ENCODE results near the gene GPR132.
"Not testable (repeated sequence)": the region's sequence is repeated elsewhere in the genome, so short reads cannot be mapped to it uniquely, and the experiment has no call there.

GPR132 gene
- long read RNA-seq, transcript GPR132-202 (3 exons, 2,887 nt) = major isoform, 68 of 130 reads
- long read RNA-seq, transcript GPR132-201 (4 exons, 3,660 nt) = minor isoform, 24 of 130 reads
- long read RNA-seq, transcript GPR132-204 (2 exons, 548 nt) = minor isoform, 11 of 130 reads
- long read RNA-seq, partial matches to known transcripts = 8 of 130 reads
- long read RNA-seq, other reads (novel, unspliced or antisense) = 17 of 130 reads

GRCh38 chr14:105065280-105066228 lies at the start of gene GPR132:
Gene GPR132 (minus strand): TSS chr14:105065430. CDS start chr14:105055420, 10,010 bp downstream.
- peak within 1 kb of the TSS; percentile 71 for H3K4me3 ChIP-seq (replicated peaks; ENCODE audit: insufficient read depth, low read length)
- TF ChIP-seq GABPA (IDR thresholded peaks at IDR 0.05; ENCODE audit: low read depth) (no peak), POLR2AphosphoS5 (IDR thresholded peaks at IDR 0.05; ENCODE audit: low read depth) (peak; percentile 94), SPI1 (IDR thresholded peaks at IDR 0.05; ENCODE audit: borderline replicate concordance, low read depth) (peak; percentile 41; the same call in 1 of the 2 replicates), CTCF (IDR thresholded peaks at IDR 0.05; ENCODE audit: insufficient read depth, low read length) (no peak), REST (IDR thresholded peaks at IDR 0.05; ENCODE audit: insufficient replicate concordance, low read depth) (peak; percentile 62)
- peak; percentile 91 to 100 for DNase-seq (ENCODE audit: low read depth in 1 of 2, low spot score in 1 of 2)

GRCh38 chr14:105109243-105109642 lies 44.0 kb upstream of the GPR132 start:
- DNase-seq (ENCODE audit: low read depth in 1 of 2, low spot score in 1 of 2); H3K27me3 ChIP-seq (ENCODE audit: insufficient read depth, poor library complexity, severe bottlenecking); H3K27ac ChIP-seq (replicated peaks); H3K4me3 ChIP-seq (replicated peaks; ENCODE audit: insufficient read depth, low read length): not testable (repeated sequence)

More at GRCh38 chr14:105065280-105066228, at the start of gene GPR132:
- H3K27ac ChIP-seq (replicated peaks) = peak within 1 kb of the TSS; percentile 95
- H3K27me3 ChIP-seq (ENCODE audit: insufficient read depth, poor library complexity, severe bottlenecking) = no peaks in the 10 kb centered on the region

- H3K4me3 ChIP-seq (replicated peaks; ENCODE audit: insufficient read depth, low read length) = no peak overlapping the region
- TF ChIP-seq GABPA (IDR thresholded peaks at IDR 0.05; ENCODE audit: low read depth) (no peak), CTCF (IDR thresholded peaks at IDR 0.05; ENCODE audit: insufficient read depth, low read length) (no peak), POLR2AphosphoS5 (IDR thresholded peaks at IDR 0.05; ENCODE audit: low read depth) (no peak), SPI1 (IDR thresholded peaks at IDR 0.05; ENCODE audit: borderline replicate concordance, low read depth) (no peak), REST (IDR thresholded peaks at IDR 0.05; ENCODE audit: insufficient replicate concordance, low read depth) (no peak)
- no peak for DNase-seq (ENCODE audit: low read depth in 1 of 2, low spot score in 1 of 2)
- H3K27ac ChIP-seq (replicated peaks) = no peak overlapping the region
- peaks cover 9% of the 10 kb centered on the region for H3K27me3 ChIP-seq (ENCODE audit: insufficient read depth, poor library complexity, severe bottlenecking)
Measured at GRCh38 chr14:105108516-105108864, 43.3 kb upstream of the GPR132 start.

GRCh38 chr14:105107781-105108515 lies 42.7 kb upstream of the GPR132 start:
- Histone ChIP-seq H3K27ac (replicated peaks) (no peak overlapping the region), H3K4me3 (replicated peaks; ENCODE audit: insufficient read depth, low read length) (no peak overlapping the region), H3K27me3 (ENCODE audit: insufficient read depth, poor library complexity, severe bottlenecking) (peaks cover 9% of the 10 kb centered on the region)
- TF ChIP-seq REST (IDR thresholded peaks at IDR 0.05; ENCODE audit: insufficient replicate concordance, low read depth) (no peak), POLR2AphosphoS5 (IDR thresholded peaks at IDR 0.05; ENCODE audit: low read depth) (no peak), SPI1 (IDR thresholded peaks at IDR 0.05; ENCODE audit: borderline replicate concordance, low read depth) (no peak)
- no peak for DNase-seq (ENCODE audit: low read depth in 1 of 2, low spot score in 1 of 2)

All from HL-60 (cell line).